Lower leg skin (tissue), 4 donors: ENCODE results near the gene RBM26. TPM values are rescaled to one million over a fixed set of nuclear protein-coding genes. Genes with fewer than 3 reads are reported as not detected.

ENCODE experiments used
- DNase-seq, 2 donors: peaks; one replicate each; pipeline ENCODE4 v3.0.0-alpha.2; 2019; ENCODE audit warnings: low spot score in 2 of 2
- H3K4me3 ChIP-seq: fragments of 200-600 bp; sonication (generic); 2 replicates; pipeline ENCODE4 v1.5.1; 2017; ENCODE audit warnings: mild to moderate bottlenecking, low read depth; ENCODE audit not compliant: poor library complexity, severe bottlenecking
- CTCF ChIP-seq, 3 donors: fragments of 450-650 bp; IDR thresholded peaks; one replicate each; pipeline ENCODE4 v1.5.1; 2016; ENCODE audit warnings: antibody characterized with exemption in 3 of 3, mild to moderate bottlenecking in 3 of 3, moderate library complexity in 2 of 3
- POLR2A ChIP-seq, 2 donors: fragments of 450-650 bp; IDR thresholded peaks; one replicate each; pipeline ENCODE4 v1.6.1; 2016 to 2017; ENCODE audit warnings: antibody characterized with exemption in 2 of 2, mild to moderate bottlenecking in 1 of 2, moderate library complexity in 1 of 2
- WGBS, 2 donors: methylation state at CpG; one replicate each; pipeline ENCODE4 v1.1.5; 2018; 5-methylcytosine and 5-hydroxymethylcytosine counted together
- intact Hi-C: fragments of 100-400 bp; cut with DNase I; formaldehyde crosslinking; loops from one replicate; pipeline ENCODE4 v1.15.0; 2023; ENCODE audit warnings: low total_unique reads
- total RNA-seq, 4 donors: library from RNA; depleted of rRNA; stranded (reverse); fragments of >200 nt; gene quantifications; one replicate each; pipeline ENCODE4 v1.1.0, GENCODE V29; 2016

Gene RBM26
- total RNA-seq, 4 donors from 2014 or later: 23.5 to 29.6 (median 28.8) TPM

GRCh38 chr13:79401259-79402070 lies 4.6 kb downstream of the RBM26 start:
- H3K4me3 ChIP-seq: no peak overlapping the region
- no peak for DNase-seq
- TF ChIP-seq CTCF (IDR thresholded peaks at IDR 0.05) (no peak), POLR2A (IDR thresholded peaks at IDR 0.05) (no peak)
- 69 to 78% methylated on average over 2 of the region's 2 CpGs for WGBS, 2 donors
- intact Hi-C loops: no loop called here

- WGBS, 2 donors: 61 to 69% methylated on average over 1 of the region's 1 CpG
- no peak overlapping the region for H3K4me3 ChIP-seq
- no peak for DNase-seq
- intact Hi-C loops: no loop called here
- no peak for TF ChIP-seq CTCF (IDR thresholded peaks at IDR 0.05)
- TF ChIP-seq POLR2A (IDR thresholded peaks at IDR 0.05): no peak
Observed at GRCh38 chr13:79398915-79399314, 7.1 kb downstream of the RBM26 start.

GRCh38 chr13:79398127-79398526 lies 7.9 kb downstream of the RBM26 start:
- TF ChIP-seq CTCF (IDR thresholded peaks at IDR 0.05): no peak
- no peak for TF ChIP-seq POLR2A (IDR thresholded peaks at IDR 0.05)
- H3K4me3 ChIP-seq: no peak overlapping the region
- intact Hi-C loops: no loop called here
- DNase-seq: no peak

- intact Hi-C loops: no loop called here
- WGBS, 2 donors: 96 to 98% methylated on average over 4 of the region's 4 CpGs
- no peak overlapping the region for H3K4me3 ChIP-seq
- DNase-seq: no peak
- TF ChIP-seq CTCF (IDR thresholded peaks at IDR 0.05) (no peak), POLR2A (IDR thresholded peaks at IDR 0.05) (no peak)
Observed at GRCh38 chr13:79395881-79396280, 10.2 kb downstream of the RBM26 start.

- intact Hi-C loops: no loop called here
- TF ChIP-seq POLR2A (IDR thresholded peaks at IDR 0.05): no peak
- TF ChIP-seq CTCF (IDR thresholded peaks at IDR 0.05): no peak
- no peak overlapping the region for H3K4me3 ChIP-seq
- DNase-seq: peak in 1 of 2 donors; percentile 16
- 64 to 71% methylated on average over 14 of the region's 14 CpGs for WGBS, 2 donors
Observed at GRCh38 chr13:79393564-79394249, 12.3 kb downstream of the RBM26 start.
